D721Med (cell line): Measurements from ENCODE around the gene ZSCAN22.

Source experiments
- DNase-seq: peaks from one replicate; pipeline ENCODE4 v3.0.0; 2011; ENCODE audit warnings: low spot score; ENCODE audit not compliant: insufficient read length
- FAIRE-seq: peaks from 2 replicates; lab custom pipeline; 2011; peaks lifted over from hg19 to GRCh38; lab: Jason Lieb, UNC
- CTCF ChIP-seq: IDR thresholded peaks from 2 replicates; pipeline ENCODE4 v1.5.1; 2012; ENCODE audit warnings: mild to moderate bottlenecking, control low read depth; ENCODE audit not compliant: insufficient read depth; ENCODE audit errors: missing control alignments

ZSCAN22 gene

GRCh38 chr19:58351990-58352755, 25.4 kb downstream of the ZSCAN22 start:
- DNase-seq (no peak), FAIRE-seq (no peak)
- TF ChIP-seq CTCF = no peak

GRCh38 chr19:58352760-58353671, 26.2 kb downstream of the ZSCAN22 start, which contains the start of gene A1BG:
A1BG (minus strand) TSS chr19:58353492; CDS start chr19:58353437, 55 bp downstream.
- no peak for TF ChIP-seq CTCF
- FAIRE-seq (no peak), DNase-seq (no peak)

- DNase-seq (no peak), FAIRE-seq (no peak)
- no peak for TF ChIP-seq CTCF
Observed at GRCh38 chr19:58353717-58354477, 27.1 kb downstream of the ZSCAN22 start.

GRCh38 chr19:58354478-58355030, 27.8 kb downstream of the ZSCAN22 start:
- DNase-seq = no peak
- no peak for FAIRE-seq
- no peak for TF ChIP-seq CTCF

GRCh38 chr19:58355215-58355796, 28.5 kb downstream of the ZSCAN22 start:
- no peak for TF ChIP-seq CTCF
- FAIRE-seq = no peak

More at GRCh38 chr19:58355215-58355796, 28.5 kb downstream of the ZSCAN22 start:
- DNase-seq = no peak
